ENCODE measurements around the gene WNK2. TPM values are rescaled to one million over a fixed set of nuclear protein-coding genes. Genes with fewer than 3 reads are reported as not detected.

Gene WNK2
- total and polyA plus RNA-seq, 7 experiments from 2014 or later: 0.32 to 0.83 (median 0.46) TPM; not detected in 3

DNA sequence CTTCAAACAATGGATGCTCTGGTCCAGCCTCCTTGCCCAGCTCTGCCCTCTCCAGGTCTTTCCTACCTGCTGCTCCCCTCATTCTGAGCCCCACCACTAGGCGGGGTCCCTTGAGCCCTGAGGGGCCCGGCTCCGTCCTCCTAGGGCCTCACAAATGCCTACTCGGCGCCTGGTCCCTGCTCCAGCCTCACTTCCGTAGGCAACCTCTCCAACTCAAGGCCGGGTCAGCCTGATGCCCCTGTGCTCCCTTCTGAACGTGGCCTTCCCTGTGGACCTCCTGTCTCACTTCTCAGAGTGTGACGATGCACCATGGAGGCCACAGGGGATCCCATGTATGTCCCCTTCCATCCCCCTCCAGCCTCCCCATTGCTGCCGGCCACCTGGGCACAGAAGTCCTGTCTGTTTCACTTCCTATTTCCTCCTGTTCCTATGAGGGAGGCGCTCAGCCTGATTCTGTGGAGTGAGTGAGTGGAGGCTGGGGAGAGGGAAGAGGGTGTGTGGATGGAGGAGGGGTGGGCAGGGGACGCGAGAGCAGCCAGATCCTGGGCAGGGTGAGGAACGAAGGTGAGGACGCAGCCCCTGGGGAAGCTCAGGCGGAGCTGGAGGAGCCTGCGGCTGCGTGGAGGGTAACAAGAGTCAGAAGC lies 140.4 kb downstream of the WNK2 start:
- Histone ChIP-seq H3K27ac (ENCODE audit: low read depth, low read length) (no peak overlapping the region), H3K9me3 (ENCODE audit: control insufficient read depth in 2 of 3, low read length in 3 of 3) (no peaks in the 10 kb centered on the region), H3K36me3 (ENCODE audit: control insufficient read depth in 2 of 3, insufficient read depth in 3 of 3, low read length in 3 of 3) (no peaks in the 10 kb centered on the region), H3K27me3 (ENCODE audit: control insufficient read depth in 2 of 2, insufficient read depth in 2 of 2, low read length in 2 of 2) (no peaks in the 10 kb centered on the region), H3K4me3 (ENCODE audit: low read length) (no peak overlapping the region), H3K4me1 (ENCODE audit: control insufficient read depth in 2 of 2, insufficient read depth in 2 of 2, low read length in 2 of 2) (no peaks in the 10 kb centered on the region)
- Mint-ChIP-seq H3K36me3 (no peaks in the 10 kb centered on the region), H3K9me3 (no peaks in the 10 kb centered on the region), H3K27me3 (peaks cover 0 to 18% (median 5%) of the 10 kb centered on the region in 5 donors), H3K27ac (no peak overlapping the region), H3K4me3 (no peak overlapping the region), H3K4me1 (peaks cover 0 to 2% (median 0%) of the 10 kb centered on the region in 7 donors)
- intact Hi-C loops (cut with micrococcal nuclease): no loop called here
- ChIA-PET POLR2A (no interaction called here), CTCF (no interaction called here)
- no peak for DNase-seq
- no peak for ATAC-seq

- ATAC-seq (no peak), DNase-seq (no peak)
- no peaks in the 10 kb centered on the region for H3K9me3 Mint-ChIP-seq
- Histone ChIP-seq H3K9me3 (ENCODE audit: control insufficient read depth in 2 of 3, low read length in 3 of 3) (no peaks in the 10 kb centered on the region), H3K36me3 (ENCODE audit: control insufficient read depth in 2 of 3, insufficient read depth in 3 of 3, low read length in 3 of 3) (no peaks in the 10 kb centered on the region), H3K4me1 (ENCODE audit: control insufficient read depth in 2 of 2, insufficient read depth in 2 of 2, low read length in 2 of 2) (no peaks in the 10 kb centered on the region), H3K27me3 (ENCODE audit: control insufficient read depth in 2 of 2, insufficient read depth in 2 of 2, low read length in 2 of 2) (no peaks in the 10 kb centered on the region), H3K4me3 (ENCODE audit: low read length) (no peak overlapping the region), H3K27ac (ENCODE audit: low read depth, low read length) (no peak overlapping the region)
- peaks cover 0 to 18% (median 5%) of the 10 kb centered on the region in 5 donors for H3K27me3 Mint-ChIP-seq
- ChIA-PET POLR2A (no interaction called here), CTCF (no interaction called here)
- H3K36me3 Mint-ChIP-seq: no peaks in the 10 kb centered on the region
- no peak overlapping the region for H3K4me3 Mint-ChIP-seq
- H3K4me1 Mint-ChIP-seq: peaks cover 0 to 2% (median 0%) of the 10 kb centered on the region in 7 donors
- no peak overlapping the region for H3K27ac Mint-ChIP-seq
- intact Hi-C loops (cut with micrococcal nuclease): no loop called here
Observed at GRCh38 chr9:93325307-93326035, 141.5 kb downstream of the WNK2 start.

GRCh38 chr9:93326056-93326455 lies 142.1 kb downstream of the WNK2 start:
- Histone ChIP-seq H3K9me3 (ENCODE audit: control insufficient read depth in 2 of 3, low read length in 3 of 3) (no peaks in the 10 kb centered on the region), H3K27me3 (ENCODE audit: control insufficient read depth in 2 of 2, insufficient read depth in 2 of 2, low read length in 2 of 2) (no peaks in the 10 kb centered on the region), H3K27ac (ENCODE audit: low read depth, low read length) (no peak overlapping the region), H3K36me3 (ENCODE audit: control insufficient read depth in 2 of 3, insufficient read depth in 3 of 3, low read length in 3 of 3) (no peaks in the 10 kb centered on the region), H3K4me3 (ENCODE audit: low read length) (no peak overlapping the region), H3K4me1 (ENCODE audit: control insufficient read depth in 2 of 2, insufficient read depth in 2 of 2, low read length in 2 of 2) (no peaks in the 10 kb centered on the region)
- H3K27me3 Mint-ChIP-seq: peaks cover 0 to 18% (median 5%) of the 10 kb centered on the region in 5 donors
- no peaks in the 10 kb centered on the region for H3K36me3 Mint-ChIP-seq
- no peaks in the 10 kb centered on the region for H3K9me3 Mint-ChIP-seq
- no peak for ATAC-seq
- CTCF ChIA-PET: no interaction called here
- intact Hi-C loops (cut with micrococcal nuclease): no loop called here
- no peak overlapping the region for H3K4me3 Mint-ChIP-seq
- POLR2A ChIA-PET: no interaction called here
- peaks cover 0 to 2% (median 0%) of the 10 kb centered on the region in 7 donors for H3K4me1 Mint-ChIP-seq
- H3K27ac Mint-ChIP-seq: no peak overlapping the region
- DNase-seq: no peak

- ATAC-seq: no peak
Observed at GRCh38 chr9:93326654-93327053, 142.7 kb downstream of the WNK2 start.

GRCh38 chr9:93329629-93330280 lies 145.8 kb downstream of the WNK2 start:
- CTCF ChIA-PET: no interaction called here
- Histone ChIP-seq H3K4me3 (ENCODE audit: low read length) (no peak overlapping the region), H3K36me3 (ENCODE audit: control insufficient read depth in 2 of 3, insufficient read depth in 3 of 3, low read length in 3 of 3) (no peaks in the 10 kb centered on the region), H3K9me3 (ENCODE audit: control insufficient read depth in 2 of 3, low read length in 3 of 3) (no peaks in the 10 kb centered on the region), H3K27ac (ENCODE audit: low read depth, low read length) (no peak overlapping the region), H3K4me1 (ENCODE audit: control insufficient read depth in 2 of 2, insufficient read depth in 2 of 2, low read length in 2 of 2) (no peaks in the 10 kb centered on the region), H3K27me3 (ENCODE audit: control insufficient read depth in 2 of 2, insufficient read depth in 2 of 2, low read length in 2 of 2) (no peaks in the 10 kb centered on the region)
- DNase-seq: no peak
- Mint-ChIP-seq H3K27ac (no peak overlapping the region), H3K4me3 (no peak overlapping the region), H3K27me3 (peaks cover 0 to 18% (median 8%) of the 10 kb centered on the region in 5 donors), H3K9me3 (peaks cover 0 to 5% (median 0%) of the 10 kb centered on the region in 11 donors), H3K4me1 (no peaks in the 10 kb centered on the region), H3K36me3 (no peaks in the 10 kb centered on the region)
- intact Hi-C loops (cut with micrococcal nuclease): no loop called here
- POLR2A ChIA-PET: no interaction called here
- ATAC-seq: no peak

More at GRCh38 chr9:93326654-93327053, 142.7 kb downstream of the WNK2 start:
- Histone ChIP-seq H3K9me3 (ENCODE audit: control insufficient read depth in 2 of 3, low read length in 3 of 3) (no peaks in the 10 kb centered on the region), H3K27ac (ENCODE audit: low read depth, low read length) (no peak overlapping the region), H3K4me1 (ENCODE audit: control insufficient read depth in 2 of 2, insufficient read depth in 2 of 2, low read length in 2 of 2) (no peaks in the 10 kb centered on the region), H3K4me3 (ENCODE audit: low read length) (no peak overlapping the region), H3K36me3 (ENCODE audit: control insufficient read depth in 2 of 3, insufficient read depth in 3 of 3, low read length in 3 of 3) (no peaks in the 10 kb centered on the region), H3K27me3 (ENCODE audit: control insufficient read depth in 2 of 2, insufficient read depth in 2 of 2, low read length in 2 of 2) (no peaks in the 10 kb centered on the region)
- no peaks in the 10 kb centered on the region for H3K36me3 Mint-ChIP-seq
- H3K27ac Mint-ChIP-seq: no peak overlapping the region
- POLR2A ChIA-PET: no interaction called here
- H3K27me3 Mint-ChIP-seq: peaks cover 0 to 15% (median 5%) of the 10 kb centered on the region in 5 donors
- intact Hi-C loops (cut with micrococcal nuclease): no loop called here
- no peak overlapping the region for H3K4me3 Mint-ChIP-seq
- H3K9me3 Mint-ChIP-seq: no peaks in the 10 kb centered on the region
- no peak for DNase-seq
- H3K4me1 Mint-ChIP-seq: peaks cover 0 to 2% (median 0%) of the 10 kb centered on the region in 7 donors
- CTCF ChIA-PET: no interaction called here

DNA sequence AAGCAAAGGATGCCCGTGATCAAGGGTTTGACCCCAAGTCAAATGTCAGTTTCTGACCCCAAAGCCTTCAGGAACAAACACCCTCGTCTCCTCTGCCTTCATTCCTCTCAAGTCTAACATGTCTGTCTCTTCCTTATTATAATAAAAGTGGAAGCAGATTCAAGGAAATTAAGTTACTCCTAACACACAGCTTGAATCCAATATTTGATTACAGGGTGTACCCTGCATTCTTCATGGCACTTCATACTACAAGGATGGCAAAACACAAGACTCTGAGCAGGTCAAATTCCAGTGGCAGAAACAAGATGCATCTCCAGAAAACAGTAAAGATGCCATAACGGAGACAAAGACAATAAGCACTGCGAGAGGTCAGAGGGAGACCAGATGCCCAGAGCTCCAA lies 148.4 kb downstream of the WNK2 start:
- CTCF ChIA-PET: no interaction called here
- peaks cover 0 to 4% (median 0%) of the 10 kb centered on the region in 5 donors for H3K36me3 Mint-ChIP-seq
- no peaks in the 10 kb centered on the region for H3K4me1 Mint-ChIP-seq
- intact Hi-C loops (cut with micrococcal nuclease): no loop called here
- POLR2A ChIA-PET: no interaction called here
- DNase-seq: no peak
- H3K27ac ChIP-seq (ENCODE audit: low read depth, low read length): no peak overlapping the region
- no peak overlapping the region for H3K27ac Mint-ChIP-seq
- no peak overlapping the region for H3K4me3 Mint-ChIP-seq
- H3K4me3 ChIP-seq (ENCODE audit: low read length): no peak overlapping the region
- no peaks in the 10 kb centered on the region for H3K27me3 ChIP-seq (ENCODE audit: control insufficient read depth in 2 of 2, insufficient read depth in 2 of 2, low read length in 2 of 2)
- H3K9me3 ChIP-seq (ENCODE audit: control insufficient read depth in 2 of 3, low read length in 3 of 3): no peaks in the 10 kb centered on the region
- no peak for ATAC-seq
- H3K4me1 ChIP-seq (ENCODE audit: control insufficient read depth in 2 of 2, insufficient read depth in 2 of 2, low read length in 2 of 2): no peaks in the 10 kb centered on the region
- H3K9me3 Mint-ChIP-seq: peaks cover 0 to 9% (median 2%) of the 10 kb centered on the region in 11 donors
- H3K27me3 Mint-ChIP-seq: peaks cover 0 to 15% (median 4%) of the 10 kb centered on the region in 5 donors
- H3K36me3 ChIP-seq (ENCODE audit: control insufficient read depth in 2 of 3, insufficient read depth in 3 of 3, low read length in 3 of 3): no peaks in the 10 kb centered on the region

Measured in naive thymus-derived CD4-positive, alpha-beta T cell (primary cell).